HG03378 (cell line): ENCODE data around the gene WDR90.

Experiments used
- ATAC-seq: cut with Tn5 transposase; IDR thresholded peaks from one replicate; pipeline ENCODE4 v1.9.1; 2021; ENCODE audit warnings: mild to moderate bottlenecking, moderate library complexity; ENCODE audit not compliant: unreplicated experiment

WDR90 gene

GRCh38 chr16:637081-638018 is 11.8 kb upstream of the WDR90 start:
- no peak for ATAC-seq

DNA sequence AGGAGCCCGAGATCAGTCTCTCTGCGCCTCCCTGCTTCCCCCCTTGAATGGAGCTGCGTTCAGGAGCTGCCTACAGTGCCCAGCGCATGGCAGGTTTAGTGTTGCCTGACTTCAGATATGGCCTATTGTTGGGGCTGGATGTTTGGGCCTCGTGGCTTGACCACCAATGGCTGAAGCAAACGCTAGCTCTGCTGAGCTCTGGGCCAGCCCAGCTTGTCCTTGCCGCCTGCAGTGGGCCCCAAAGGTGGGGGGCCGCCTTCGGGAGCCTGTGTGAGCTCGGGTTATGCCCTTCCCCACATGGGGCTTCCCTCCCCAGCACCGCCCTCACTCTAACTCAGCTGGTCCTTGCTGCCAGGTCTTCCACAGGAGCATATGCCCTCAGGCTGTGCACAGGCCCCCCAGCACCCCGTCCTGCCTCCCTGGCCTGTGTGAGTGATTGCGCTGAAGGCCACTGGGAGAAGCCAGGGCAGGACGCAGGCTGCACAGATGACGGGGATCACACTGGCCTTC is 11.1 kb upstream of the WDR90 start:
- no peak for ATAC-seq

DNA sequence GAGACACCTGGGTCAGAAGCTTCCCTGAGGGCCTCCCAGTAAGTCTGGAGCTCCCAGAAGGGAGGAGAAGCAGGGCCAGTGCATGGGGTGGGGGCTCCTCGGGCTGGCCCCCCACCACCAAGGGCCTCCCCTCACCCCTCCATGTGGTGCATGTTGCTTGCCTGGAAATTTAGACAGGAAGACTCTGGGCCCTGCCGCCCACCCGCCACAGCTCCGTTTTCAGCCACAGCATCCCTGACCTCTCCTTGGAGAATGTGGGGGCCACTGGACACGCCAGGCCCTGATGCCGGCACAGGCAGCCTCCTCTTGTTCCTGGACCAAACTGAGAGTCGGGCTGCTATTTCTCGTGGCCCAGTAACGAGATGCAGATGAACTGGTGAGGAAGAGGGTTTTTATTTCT is 10.3 kb upstream of the WDR90 start:
- no peak for ATAC-seq

GRCh38 chr16:640614-641013 is 8.6 kb upstream of the WDR90 start:
- no peak for ATAC-seq

DNA sequence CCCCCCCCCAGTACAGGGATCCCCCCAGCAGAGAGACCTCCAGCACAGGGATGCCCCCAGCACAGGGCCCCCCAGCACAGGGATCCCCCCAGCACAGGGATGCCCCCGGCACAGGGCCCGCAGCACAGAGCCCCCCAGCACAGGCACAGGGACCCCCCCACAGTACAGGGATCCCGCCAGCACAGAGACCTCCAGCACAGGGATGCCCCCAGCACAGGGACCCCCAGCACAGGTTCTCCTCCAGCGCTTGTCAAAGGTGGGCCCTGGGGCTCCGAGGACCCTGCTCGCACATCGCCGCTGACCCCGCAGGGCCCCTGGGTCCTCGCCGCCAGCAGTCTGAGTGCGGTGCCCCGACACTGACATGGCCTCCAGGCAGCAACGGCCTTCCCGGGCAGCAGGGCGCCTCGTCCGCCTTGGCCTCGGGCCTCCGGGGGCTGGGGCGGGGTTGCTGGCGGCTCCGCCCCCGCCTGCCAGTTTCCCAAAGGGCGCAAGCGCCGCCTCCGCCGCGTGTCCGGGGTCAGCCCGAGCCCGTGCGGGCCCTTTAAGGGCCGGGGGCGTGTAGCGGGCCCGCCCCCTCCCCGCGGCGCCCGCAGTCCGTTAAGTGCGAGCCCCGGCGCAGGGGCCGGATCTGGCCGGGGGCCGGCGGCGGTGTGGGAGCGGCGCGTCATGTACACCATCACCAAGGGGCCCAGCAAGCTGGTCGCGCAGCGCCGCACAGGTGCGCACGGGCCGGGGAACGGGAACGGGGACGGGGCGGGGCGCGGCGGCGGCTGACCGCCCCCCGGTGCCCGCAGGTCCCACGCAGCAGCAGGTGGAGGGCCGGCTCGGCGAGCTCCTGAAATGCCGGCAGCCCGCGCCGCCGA is 7.6 kb upstream of the WDR90 start, which contains the start of gene MCRIP2:
TSS of gene MCRIP2 (plus strand) at position 503 of the 863 bp plus-strand sequence. CDS start at position 667, 164 bp downstream.
- ATAC-seq: no peak

- ATAC-seq: no peak
These were observed 6.7 kb upstream of the WDR90 start for GRCh38 chr16:642189-643049.

- no peak for ATAC-seq
These were observed 6.2 kb upstream of the WDR90 start for GRCh38 chr16:643050-643368.

GRCh38 chr16:644556-644955 is 4.6 kb upstream of the WDR90 start:
- ATAC-seq: no peak

DNA sequence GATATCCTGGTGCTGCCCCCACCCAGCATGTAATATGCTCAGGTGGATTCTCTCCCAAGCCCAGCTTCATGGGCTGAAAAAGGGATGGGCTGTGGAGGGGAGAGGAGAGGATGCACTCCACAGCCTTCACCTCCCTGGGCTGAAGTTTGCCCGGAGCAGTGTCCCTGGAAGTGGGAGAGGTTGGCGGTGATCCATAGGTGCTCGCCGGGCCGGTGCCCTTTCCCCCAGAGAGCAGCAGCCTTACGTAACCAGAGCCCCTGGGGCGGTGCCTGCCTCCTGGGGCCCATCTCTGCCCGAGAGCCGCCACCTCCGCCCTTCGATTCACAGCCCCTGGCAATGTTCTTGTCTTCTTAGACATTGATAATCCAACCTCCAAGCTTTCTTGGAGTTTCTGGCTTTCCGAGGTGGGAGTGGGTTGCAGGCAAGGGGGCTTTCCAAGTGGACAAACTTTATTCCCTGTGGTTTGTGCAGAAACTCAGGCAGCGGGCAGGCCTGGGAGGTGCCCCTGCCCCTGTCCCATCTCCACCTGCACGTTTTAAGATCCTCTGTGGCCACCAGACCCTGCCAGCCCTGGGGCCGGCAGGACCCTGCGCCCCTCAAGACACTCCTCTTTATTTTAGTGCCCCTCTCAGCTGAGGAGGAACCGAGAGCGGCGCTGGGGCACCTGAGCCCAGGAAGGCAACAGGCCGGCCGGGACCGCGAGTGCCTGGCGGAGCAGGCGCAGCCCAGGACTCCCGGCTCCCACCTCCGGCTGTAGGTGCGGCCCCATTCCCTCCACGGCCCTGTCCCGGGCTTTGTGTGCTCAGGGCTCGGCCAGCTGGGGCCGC is 3.1 kb upstream of the WDR90 start:
- no peak for ATAC-seq

GRCh38 chr16:646679-647172 is 2.4 kb upstream of the WDR90 start:
- no peak for ATAC-seq

DNA sequence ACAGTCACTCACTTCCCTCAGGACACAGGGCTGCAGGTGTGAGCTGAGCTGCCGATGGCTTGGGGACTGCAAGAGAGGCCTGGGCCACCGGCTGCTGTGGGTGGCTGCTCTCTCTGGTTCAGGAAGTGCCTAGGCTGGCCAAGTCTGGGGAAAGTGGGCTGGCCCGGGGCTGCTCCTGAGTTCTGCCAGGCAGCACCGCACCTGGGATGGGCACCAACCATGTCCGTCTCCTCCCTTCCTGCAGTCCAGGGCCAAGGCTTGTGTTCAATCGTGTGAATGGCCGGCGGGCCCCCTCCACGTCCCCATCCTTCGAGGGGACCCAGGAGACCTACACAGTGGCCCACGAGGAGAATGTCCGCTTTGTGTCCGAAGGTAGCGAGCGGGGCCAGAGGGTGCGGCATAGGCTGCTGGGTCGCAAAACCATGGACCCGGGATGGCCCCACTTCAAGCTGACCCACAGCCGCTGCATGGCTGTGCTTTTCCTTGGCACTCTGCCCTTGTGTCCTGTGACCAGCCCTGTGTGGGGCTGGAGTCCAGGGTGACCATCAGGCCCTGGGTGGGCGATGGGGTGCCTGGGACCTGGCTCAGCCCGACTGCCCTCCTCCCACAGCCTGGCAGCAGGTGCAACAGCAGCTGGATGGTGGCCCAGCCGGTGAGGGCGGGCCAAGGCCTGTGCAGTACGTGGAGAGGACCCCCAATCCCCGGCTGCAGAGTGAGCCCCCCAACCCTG is 1.8 kb upstream of the WDR90 start:
- ATAC-seq: no peak

DNA sequence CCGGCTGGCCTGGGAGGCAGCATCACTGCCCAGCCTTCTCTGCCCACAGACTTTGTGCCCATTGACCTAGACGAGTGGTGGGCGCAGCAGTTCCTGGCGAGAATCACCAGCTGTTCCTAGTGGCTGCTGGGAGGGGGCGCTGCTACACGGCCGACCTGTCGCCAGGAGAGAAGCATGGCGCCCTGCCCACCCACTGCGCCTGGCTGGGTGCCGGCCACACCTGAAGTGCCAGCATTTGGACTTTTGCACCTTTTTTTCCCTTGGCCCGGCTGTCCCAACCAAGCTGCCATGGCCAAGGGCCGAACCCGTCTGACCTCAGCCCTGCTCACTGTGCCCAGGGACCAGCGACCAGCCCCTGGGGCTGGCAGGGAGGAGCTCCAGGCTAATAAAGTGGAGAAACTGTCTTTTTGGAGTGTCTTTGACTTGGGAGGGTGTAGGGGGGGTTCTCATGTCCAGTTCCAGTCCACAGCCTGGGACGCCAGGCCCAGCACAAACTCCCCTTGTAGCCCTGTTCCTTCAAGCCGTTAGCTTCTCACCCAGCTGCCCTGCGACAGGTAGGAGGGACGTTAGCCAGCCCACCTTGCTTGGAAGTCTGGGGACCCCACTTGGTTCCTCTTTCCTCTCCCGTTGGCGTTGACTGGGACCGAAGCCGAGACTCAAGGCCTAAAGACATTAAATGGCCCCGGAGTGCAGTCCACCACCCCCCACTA is 939 bp upstream of the WDR90 start:
- ATAC-seq: no peak

- no peak for ATAC-seq
These were observed 466 bp downstream of the WDR90 start for GRCh38 chr16:649631-650030.

GRCh38 chr16:651844-652243 is 2.7 kb downstream of the WDR90 start:
- ATAC-seq: no peak

DNA sequence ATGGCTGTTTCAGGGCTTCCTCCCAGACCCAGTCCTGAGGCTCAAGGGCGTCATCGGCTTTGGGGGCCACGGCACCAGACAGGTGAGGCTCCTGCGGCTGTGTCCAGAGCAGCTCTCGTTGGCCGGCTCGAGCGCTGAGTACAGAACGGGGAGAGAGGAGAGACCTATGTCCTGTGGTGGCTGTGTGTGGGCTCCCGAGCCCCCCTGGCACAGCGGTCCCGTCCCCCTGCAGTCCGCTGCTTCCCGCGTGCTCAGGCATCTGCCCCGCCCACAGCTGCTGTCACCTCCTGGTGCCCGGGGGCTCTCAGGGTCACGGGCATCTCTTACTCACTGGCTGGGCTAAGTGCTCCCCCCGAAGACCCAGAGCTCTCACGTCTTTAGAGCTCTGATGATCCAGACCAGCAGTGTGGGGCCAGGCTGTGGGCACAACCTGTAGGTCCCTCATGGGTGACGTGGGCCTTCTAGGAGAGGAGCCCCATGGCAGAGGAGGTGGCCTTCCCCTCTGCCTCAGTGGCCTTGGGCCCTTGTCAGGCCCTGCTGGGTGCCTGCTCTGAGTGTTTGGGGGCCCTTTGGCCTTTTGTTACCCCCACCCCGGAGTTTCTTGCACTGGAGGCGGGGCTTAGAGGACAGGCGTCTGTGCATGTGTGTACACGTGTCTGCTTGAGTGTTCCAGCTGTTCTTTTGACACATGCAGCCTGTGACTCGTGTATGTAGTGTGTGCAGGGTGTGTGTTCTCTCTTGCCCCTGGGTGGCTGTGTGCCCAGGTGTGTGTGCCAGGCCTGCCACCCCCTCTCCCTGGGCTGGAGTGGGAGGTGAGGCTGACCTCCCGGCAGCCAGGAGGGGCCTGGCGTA is 3.5 kb downstream of the WDR90 start:
- no peak for ATAC-seq

- ATAC-seq: no peak
These were observed 4.9 kb downstream of the WDR90 start for GRCh38 chr16:654034-654433.

DNA sequence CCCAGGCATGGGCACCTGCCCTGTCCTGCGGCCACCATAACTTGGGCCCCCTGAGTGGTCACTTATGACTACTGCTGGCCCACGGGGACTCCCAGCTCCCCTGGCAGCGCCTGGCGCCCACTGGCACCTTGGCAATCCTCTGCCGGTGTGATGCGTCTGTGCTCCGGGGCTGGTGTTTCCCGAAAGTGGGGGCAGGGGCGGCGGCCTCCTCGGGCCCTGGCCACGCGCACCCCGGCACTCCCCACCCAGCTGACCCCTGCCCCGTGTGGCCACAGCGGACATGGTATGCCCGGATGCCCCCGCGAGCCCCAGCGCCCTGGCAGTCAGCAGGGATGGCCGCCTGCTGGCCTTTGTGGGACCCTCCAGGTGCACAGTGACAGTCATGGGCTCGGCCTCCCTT is 8.3 kb downstream of the WDR90 start:
- no peak for ATAC-seq
